Amygdala (tissue), 56 donors: ENCODE measurements around the gene FAT1.

Source experiments
- DNase-seq, 56 donors: peaks; one replicate each; lab custom pipeline; 2025; lab: John Stamatoyannopoulos, UW

FAT1 gene

GRCh38 chr4:186725469-186726425 lies 2.1 kb upstream of the FAT1 start:
- peak in 52 of 56 donors; percentile 6 to 81 (median 46) for DNase-seq

DNA sequence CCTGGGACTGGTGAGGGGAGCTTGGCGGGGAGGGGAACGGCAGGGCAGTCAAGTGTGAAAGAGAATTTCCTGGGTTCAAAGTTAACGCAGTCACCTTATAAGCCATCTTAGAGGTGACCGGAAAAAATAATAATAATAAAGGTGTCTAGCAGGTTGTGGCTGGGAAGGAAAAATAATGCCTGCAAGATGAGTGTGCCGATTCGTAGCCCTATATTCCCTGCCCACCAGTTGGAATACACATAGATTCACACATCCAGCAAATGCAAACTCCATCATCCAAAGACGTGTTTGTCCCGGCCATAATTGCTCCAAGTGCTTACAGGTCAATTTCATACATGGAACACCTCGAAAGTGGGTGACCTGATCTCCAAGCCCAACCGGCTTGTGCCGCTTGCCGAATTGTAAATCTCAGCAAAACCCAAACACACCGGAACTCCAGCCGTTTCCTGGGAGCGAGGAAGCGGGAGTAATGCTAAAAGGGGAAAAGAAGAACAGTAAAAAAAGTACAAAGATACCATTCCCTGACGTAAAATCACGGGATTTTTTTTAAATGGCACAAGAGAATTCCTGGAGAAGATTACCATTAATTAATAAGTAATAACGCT lies 1.3 kb upstream of the FAT1 start:
- DNase-seq, result peak in 3 of 56 donors; percentile 10 to 31 (median 23)

DNA sequence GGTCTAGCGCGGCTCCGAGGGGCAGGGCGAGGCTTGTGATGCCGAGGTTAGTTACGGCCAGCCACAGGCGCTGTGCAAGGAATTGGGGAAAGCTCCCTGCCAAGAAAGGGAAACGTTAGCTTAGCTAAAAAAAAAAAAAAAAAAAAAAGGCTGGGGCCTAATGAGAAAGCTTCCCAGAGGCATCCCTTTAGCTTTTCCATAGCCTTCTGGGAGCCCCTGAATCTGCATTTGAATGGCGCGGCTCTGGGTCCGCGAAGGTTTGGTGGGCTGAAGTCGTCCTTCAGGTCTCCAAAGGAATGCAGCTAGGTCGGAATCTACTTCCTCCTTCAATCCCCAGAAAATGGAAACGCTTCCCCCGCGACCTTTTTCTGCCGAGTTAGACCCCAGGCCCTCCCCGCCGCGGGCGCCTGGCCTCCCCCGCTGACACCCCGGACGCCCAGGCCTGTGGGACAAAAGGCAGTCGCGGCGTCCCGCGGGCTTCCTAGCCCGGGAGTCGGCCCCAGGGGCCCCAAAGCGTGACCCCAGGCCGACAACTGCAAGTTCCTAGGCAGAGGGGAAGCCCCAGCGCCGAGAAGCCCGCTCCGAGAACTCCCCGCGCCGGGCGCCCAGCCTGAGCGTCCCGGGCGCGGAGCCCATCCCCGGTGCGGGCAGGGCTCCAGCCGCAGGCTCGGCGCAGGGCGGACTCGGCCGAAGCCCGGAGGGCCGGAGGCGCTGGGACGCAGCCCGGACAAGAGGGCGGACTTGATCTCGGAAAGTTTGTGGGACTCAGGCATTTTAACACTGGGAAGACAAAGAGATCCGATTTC lies 605 bp upstream of the FAT1 start:
- DNase-seq, result peak in 30 of 56 donors; percentile 4 to 71 (median 28)

DNA sequence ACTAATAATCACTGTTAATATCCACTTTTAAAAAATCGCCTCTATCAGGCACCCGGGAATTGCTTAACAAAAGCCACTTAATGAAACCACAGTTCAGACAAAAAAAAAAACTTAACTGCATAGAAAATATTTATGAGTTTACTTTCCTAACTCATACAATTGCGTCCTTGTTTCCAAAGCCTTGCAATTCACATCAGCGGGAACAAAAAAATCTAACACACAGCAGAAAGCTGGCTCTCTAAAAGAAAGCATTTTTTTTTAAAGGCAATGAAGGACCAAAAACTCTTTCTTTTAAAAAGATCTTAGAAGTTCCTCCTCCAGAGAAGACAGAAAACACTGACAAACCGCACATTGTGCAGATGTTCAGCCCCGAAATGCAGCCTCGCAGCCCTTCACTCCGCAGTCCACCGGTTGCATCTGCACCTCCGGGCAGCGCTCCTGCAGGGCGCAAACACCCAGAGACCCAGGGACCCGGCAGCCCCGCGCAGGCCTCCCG lies 812 bp downstream of the FAT1 start:
- peak in 3 of 56 donors; percentile 22 to 66 (median 24) for DNase-seq

GRCh38 chr4:186719925-186720694 lies 3.5 kb downstream of the FAT1 start:
- DNase-seq, result no peak

DNA sequence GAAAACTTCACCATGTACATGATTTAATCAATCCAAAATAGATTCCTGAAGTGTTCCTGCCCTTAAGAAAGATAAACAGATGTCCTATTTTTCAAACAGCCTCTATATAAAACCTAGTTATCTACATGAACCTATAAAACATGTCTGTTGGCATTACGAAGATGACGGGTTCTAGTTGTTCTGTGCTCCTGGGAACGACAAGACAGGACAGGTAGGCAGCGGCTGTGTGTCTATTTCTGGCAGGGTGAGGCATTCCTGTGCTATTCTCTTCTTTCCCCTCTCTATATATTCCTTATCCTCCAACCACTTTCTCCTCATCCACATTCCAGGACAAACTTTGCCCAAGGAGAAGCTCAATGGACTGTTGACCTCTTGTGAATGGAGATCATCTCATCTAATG lies 6.1 kb downstream of the FAT1 start:
- no peak for DNase-seq

DNA sequence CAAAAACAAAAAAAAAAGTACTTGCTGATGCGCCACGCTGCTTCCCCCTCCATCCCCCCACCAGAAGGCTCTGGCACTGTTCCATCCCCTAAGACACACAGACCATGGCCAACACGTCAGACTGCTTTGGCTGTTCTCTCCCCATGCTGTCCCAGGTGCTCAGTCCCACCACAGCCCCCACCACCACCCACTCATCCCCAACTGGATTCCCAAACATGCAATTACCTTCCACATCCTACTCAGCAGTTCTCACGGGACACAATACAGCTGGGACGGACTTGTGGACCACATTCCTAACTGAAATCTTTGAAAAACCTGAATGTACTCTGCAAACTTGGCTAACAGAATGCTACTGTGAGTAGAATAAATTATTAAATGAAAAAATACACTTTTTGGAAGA lies 8.6 kb downstream of the FAT1 start:
- DNase-seq, result no peak

DNA sequence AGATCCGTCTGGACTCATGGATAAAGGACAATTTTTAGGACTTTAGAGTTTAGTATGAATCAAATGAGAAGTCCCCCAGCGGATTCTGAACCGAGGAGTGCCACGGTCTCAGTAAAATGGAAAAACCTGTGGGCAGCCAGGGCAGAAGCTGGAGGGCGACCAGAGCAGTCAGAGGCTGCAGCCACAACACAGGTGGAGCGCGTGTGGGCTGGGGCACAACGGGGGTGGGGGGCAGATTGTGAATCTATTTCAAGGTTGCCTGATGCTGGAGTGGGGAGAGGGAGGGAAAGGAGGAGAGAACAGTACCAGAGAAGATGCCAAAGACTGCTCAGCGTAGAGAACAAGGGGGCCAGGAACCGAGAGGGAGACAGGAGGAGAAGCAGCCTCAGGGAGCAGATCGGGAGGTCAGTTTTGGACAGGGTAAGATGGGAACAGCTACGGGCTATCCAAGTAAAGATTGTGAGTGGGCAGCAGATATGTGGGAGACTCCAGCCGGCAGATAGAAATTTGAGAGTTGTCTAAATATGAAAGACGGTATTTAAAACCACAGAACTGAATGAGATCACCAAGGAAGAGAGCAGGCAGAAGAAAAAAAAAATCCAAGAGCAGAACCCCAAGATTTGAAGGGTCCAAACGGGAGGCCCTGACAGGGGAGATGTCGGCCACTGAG lies 9.5 kb downstream of the FAT1 start:
- peak in 2 of 56 donors; percentile 16 to 25 for DNase-seq

DNA sequence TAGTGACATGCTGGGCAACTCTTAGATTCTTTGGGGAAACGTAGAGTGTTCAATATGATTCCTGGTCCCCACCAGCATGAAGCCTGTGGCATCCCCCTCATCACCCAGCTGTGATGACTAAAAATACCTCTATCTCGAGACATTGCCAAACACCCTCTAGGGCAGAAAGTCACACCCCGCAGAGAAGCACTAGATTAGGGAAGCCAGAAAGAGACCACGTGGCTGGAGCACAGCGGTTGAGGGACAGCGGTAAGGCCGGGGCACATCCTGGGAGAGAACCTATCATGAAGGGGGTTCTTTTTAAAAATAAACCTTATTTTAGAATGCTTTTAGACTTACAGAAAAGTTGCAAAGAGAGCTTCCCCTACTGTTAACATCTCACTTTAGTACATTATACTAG lies 11.0 kb downstream of the FAT1 start:
- DNase-seq, result no peak

GRCh38 chr4:186710521-186711119 lies 13.0 kb downstream of the FAT1 start:
- no peak for DNase-seq

- no peak for DNase-seq
These were observed 14.1 kb downstream of the FAT1 start for GRCh38 chr4:186709517-186709916.

- DNase-seq, result no peak
These were observed 15.1 kb downstream of the FAT1 start for GRCh38 chr4:186708554-186708953.

DNA sequence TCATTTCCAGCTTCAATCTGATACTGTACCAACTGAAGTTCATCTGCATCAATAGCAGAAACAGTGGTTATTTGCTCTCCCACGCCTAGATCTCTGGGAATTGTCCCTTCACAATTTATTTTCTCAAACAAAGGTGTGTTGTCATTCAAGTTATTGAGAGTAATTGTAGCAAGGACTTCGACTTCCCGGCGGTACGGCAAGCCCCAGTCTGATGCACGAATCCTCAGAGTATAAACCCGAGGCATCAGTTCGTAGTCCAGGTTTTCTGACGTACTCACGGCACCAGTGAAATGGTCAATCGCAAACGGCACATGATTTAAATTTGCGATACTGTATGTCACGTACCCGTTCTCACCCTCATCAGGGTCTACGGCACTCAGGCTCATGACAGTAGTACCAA lies 15.7 kb downstream of the FAT1 start:
- DNase-seq, result no peak

- no peak for DNase-seq
These were observed 16.1 kb downstream of the FAT1 start for GRCh38 chr4:186707574-186707973.

- DNase-seq, result no peak
These were observed 19.6 kb downstream of the FAT1 start for GRCh38 chr4:186704057-186704456.

DNA sequence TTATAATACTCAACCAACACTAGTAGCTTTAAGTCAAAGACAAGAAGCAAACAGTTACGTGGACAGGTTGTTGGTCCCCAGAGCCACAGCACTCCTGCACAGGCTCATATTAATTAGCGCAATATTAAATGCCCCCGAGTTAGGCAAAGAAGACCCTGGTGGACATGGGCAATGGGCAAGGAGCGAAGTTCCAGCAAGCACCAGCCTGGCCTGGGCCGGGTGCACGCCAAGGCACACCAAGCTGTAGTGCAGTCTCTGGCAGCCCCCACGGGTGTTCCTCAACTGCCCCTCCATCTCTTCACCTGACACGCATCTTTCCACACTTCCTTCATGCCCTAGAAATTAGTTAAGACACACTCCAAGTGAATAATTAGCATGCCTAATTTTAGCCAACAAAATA lies 20.1 kb downstream of the FAT1 start:
- no peak for DNase-seq

GRCh38 chr4:186702940-186703339 lies 20.7 kb downstream of the FAT1 start:
- DNase-seq, result peak in 1 of 56 donors; percentile 16

DNA sequence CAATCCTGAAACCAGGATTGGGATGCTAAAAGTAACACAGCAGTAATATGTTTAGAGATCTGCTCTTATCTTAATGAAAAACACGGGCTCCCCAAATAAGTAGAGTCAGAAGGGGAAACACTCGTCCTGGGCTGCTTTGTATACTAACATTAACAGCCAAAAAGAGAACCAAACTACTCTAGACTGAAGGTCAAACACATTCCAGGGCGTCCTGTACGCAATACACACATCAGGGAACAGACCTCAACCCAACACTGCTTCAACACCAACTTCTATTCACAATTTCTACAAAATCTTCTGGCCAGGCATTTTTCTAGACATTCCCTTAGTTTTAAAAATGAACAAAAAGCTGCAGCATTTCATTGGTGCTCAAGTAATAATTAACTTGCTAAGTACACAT lies 21.4 kb downstream of the FAT1 start:
- no peak for DNase-seq

- no peak for DNase-seq
These were observed 21.9 kb downstream of the FAT1 start for GRCh38 chr4:186701788-186702187.
